CD4-positive, alpha-beta T cell (primary cell): Measurements from ENCODE around the gene TEX12. TPM values are rescaled to one million over a fixed set of nuclear protein-coding genes. Genes with fewer than 3 reads are reported as not detected.
"Not testable (repeated sequence)": the region's sequence is repeated elsewhere in the genome, so short reads cannot be mapped to it uniquely, and the experiment has no call there.

ENCODE experiments used
- ATAC-seq: fragments of 200-7000 bp; cut with Tn5 transposase; one replicate; pipeline ENCODE4 v1.10.0; 2022; ENCODE audit warnings: mild to moderate bottlenecking; ENCODE audit not compliant: poor library complexity
- CTCF ChIA-PET: fragments of 350-600 bp; sonication (Branson Sonifier 250); formaldehyde crosslinking; loops from one replicate; lab custom pipeline; 2021; ENCODE audit warnings: antibody characterized with exemption, inconsistent platforms; lab: Charles Lee
- POLR2A ChIA-PET: fragments of 350-600 bp; sonication (Branson Sonifier 250); formaldehyde crosslinking; loops from one replicate; lab custom pipeline; 2021; ENCODE audit warnings: antibody characterized with exemption, inconsistent platforms; lab: Charles Lee
- DNase-seq, 14 experiments: peaks; one replicate each; pipeline ENCODE4 v3.0.0-alpha.2; 2013 to 2020; ENCODE audit warnings: mixed read lengths in 2 of 14
- H3K27ac ChIP-seq, 2 donors: one replicate each; pipeline versions ENCODE4 v1.5.1 to v1.7.0; 2013; ENCODE audit warnings: low read length in 2 of 2, low read depth in 1 of 2, mild to moderate bottlenecking in 1 of 2
- H3K27me3 ChIP-seq, 2 experiments: 1 replicate in 1 of 2; 2 replicates in 1 of 2; pipeline versions ENCODE4 v1.6.1 to v1.7.0; 2013; ENCODE audit warnings: low read length in 2 of 2, control low read depth in 1 of 2, mild to moderate bottlenecking in 1 of 2, moderate library complexity in 1 of 2; ENCODE audit not compliant: insufficient read depth in 2 of 2, control insufficient read depth in 1 of 2
- H3K36me3 ChIP-seq: one replicate; pipeline ENCODE4 v1.6.1; 2013; ENCODE audit warnings: low read length, control low read depth; ENCODE audit not compliant: insufficient read depth
- H3K4me1 ChIP-seq: one replicate; pipeline ENCODE4 v1.6.1; 2013; ENCODE audit warnings: low read length, control low read depth; ENCODE audit not compliant: insufficient read depth
- H3K4me3 ChIP-seq: one replicate; pipeline ENCODE4 v1.5.1; 2013; ENCODE audit warnings: mild to moderate bottlenecking, low read length, moderate library complexity
- H3K9me3 ChIP-seq, 2 experiments: 1 replicate in 1 of 2; 2 replicates in 1 of 2; pipeline versions ENCODE4 v1.6.1 to v1.7.0; 2013; ENCODE audit warnings: low read length in 2 of 2, mild to moderate bottlenecking in 2 of 2, control low read depth in 1 of 2, moderate library complexity in 1 of 2; ENCODE audit not compliant: control insufficient read depth in 1 of 2, insufficient read depth in 1 of 2
- H3K27ac Mint-ChIP-seq: one replicate; pipeline ENCODE4 v1.8.0; 2020; ENCODE audit warnings: mixed read lengths
- H3K27me3 Mint-ChIP-seq: one replicate; pipeline ENCODE4 v1.8.0; 2021; ENCODE audit warnings: mixed read lengths
- H3K36me3 Mint-ChIP-seq: one replicate; pipeline ENCODE4 v1.8.0; 2021; ENCODE audit warnings: low read depth, mixed read lengths
- H3K4me1 Mint-ChIP-seq: one replicate; pipeline ENCODE4 v1.8.0; 2021; ENCODE audit warnings: low read depth, mixed read lengths
- H3K4me3 Mint-ChIP-seq: one replicate; pipeline ENCODE4 v1.8.0; 2020; ENCODE audit warnings: mild to moderate bottlenecking, mixed read lengths
- H3K9me3 Mint-ChIP-seq: one replicate; pipeline ENCODE4 v1.8.0; 2020; ENCODE audit warnings: mixed read lengths
- CTCF ChIP-seq: fragments of 200-600 bp; IDR thresholded peaks from one replicate; pipeline ENCODE4 v1.8.0; 2022; ENCODE audit warnings: antibody characterized with exemption, mild to moderate bottlenecking
- intact Hi-C, 2 experiments: fragments of 100-400 bp; cut with DNase I in 1 of 2; cut with micrococcal nuclease in 1 of 2; formaldehyde crosslinking; loops; one replicate each; pipeline versions ENCODE4 v1.15.1 to v1.9.0; 2023 to 2025; cut with DNase I, micrococcal nuclease
- total RNA-seq, 174 experiments: library from RNA in 2 of 174; stranded (reverse) in 2 of 174; gene quantifications; one replicate each; pipeline ENCODE4 v1.2.3 and lab custom pipeline; 2021 to 2026

Gene TEX12
- total RNA-seq, 2 experiments from 2014 or later, result 0.39 to 0.82 TPM

- ChIA-PET CTCF (no interaction called here), POLR2A (no interaction called here)
Observed at GRCh38 chr11:112182867-112183266, 15.7 kb downstream of the TEX12 start.

GRCh38 chr11:112185883-112186282 is 18.7 kb downstream of the TEX12 start:
- H3K4me1 Mint-ChIP-seq, result no peaks in the 10 kb centered on the region
- Histone ChIP-seq H3K4me3 (no peak overlapping the region), H3K36me3 (no peaks in the 10 kb centered on the region), H3K27me3 (no peaks in the 10 kb centered on the region), H3K9me3 (no peaks in the 10 kb centered on the region), H3K4me1 (no peaks in the 10 kb centered on the region), H3K27ac (no peak overlapping the region)
- TF ChIP-seq CTCF, result no peak
- intact Hi-C loops, result no loop called here
- H3K27ac Mint-ChIP-seq, result no peak overlapping the region
- ChIA-PET POLR2A (no interaction called here), CTCF (no interaction called here)
- no peaks in the 10 kb centered on the region for H3K36me3 Mint-ChIP-seq
- no peaks in the 10 kb centered on the region for H3K27me3 Mint-ChIP-seq
- DNase-seq (no peak), ATAC-seq (no peak)
- H3K4me3 Mint-ChIP-seq, result no peak overlapping the region
- no peaks in the 10 kb centered on the region for H3K9me3 Mint-ChIP-seq

More at GRCh38 chr11:112182867-112183266, 15.7 kb downstream of the TEX12 start:
- no peaks in the 10 kb centered on the region for H3K4me1 Mint-ChIP-seq
- H3K27ac ChIP-seq, result no peak overlapping the region
- H3K4me1 ChIP-seq, result no peaks in the 10 kb centered on the region
- H3K9me3 ChIP-seq, result no peaks in the 10 kb centered on the region
- H3K27ac Mint-ChIP-seq, result no peak overlapping the region
- H3K36me3 Mint-ChIP-seq, result no peaks in the 10 kb centered on the region
- no peak for DNase-seq
- H3K27me3 Mint-ChIP-seq, result peaks cover 6% of the 10 kb centered on the region
- TF ChIP-seq CTCF, result no peak
- no peaks in the 10 kb centered on the region for H3K9me3 Mint-ChIP-seq
- intact Hi-C loops, result no loop called here
- ATAC-seq, result no peak
- H3K36me3 ChIP-seq, result no peaks in the 10 kb centered on the region
- no peak overlapping the region for H3K4me3 Mint-ChIP-seq
- no peaks in the 10 kb centered on the region for H3K27me3 ChIP-seq
- H3K4me3 ChIP-seq, result no peak overlapping the region

GRCh38 chr11:112186304-112186703 is 19.1 kb downstream of the TEX12 start:
- DNase-seq, result no peak
- ChIA-PET CTCF (no interaction called here), POLR2A (no interaction called here)
- no peaks in the 10 kb centered on the region for H3K4me1 Mint-ChIP-seq
- no peak for ATAC-seq
- H3K4me3 Mint-ChIP-seq, result no peak overlapping the region
- no peak for TF ChIP-seq CTCF
- Histone ChIP-seq H3K4me1 (no peaks in the 10 kb centered on the region), H3K9me3 (no peaks in the 10 kb centered on the region), H3K27ac (no peak overlapping the region), H3K36me3 (no peaks in the 10 kb centered on the region), H3K27me3 (no peaks in the 10 kb centered on the region), H3K4me3 (no peak overlapping the region)
- no peaks in the 10 kb centered on the region for H3K9me3 Mint-ChIP-seq
- H3K27me3 Mint-ChIP-seq, result no peaks in the 10 kb centered on the region
- H3K36me3 Mint-ChIP-seq, result no peaks in the 10 kb centered on the region
- no peak overlapping the region for H3K27ac Mint-ChIP-seq
- intact Hi-C loops, result no loop called here

GRCh38 chr11:112195113-112195512 is 27.9 kb downstream of the TEX12 start:
- H3K27ac Mint-ChIP-seq, H3K27ac ChIP-seq, ATAC-seq, H3K9me3 ChIP-seq, H3K4me3 ChIP-seq, H3K27me3 ChIP-seq, H3K27me3 Mint-ChIP-seq, CTCF ChIA-PET, H3K36me3 ChIP-seq, H3K4me1 ChIP-seq, H3K4me1 Mint-ChIP-seq, DNase-seq, H3K9me3 Mint-ChIP-seq, intact Hi-C loops, POLR2A ChIA-PET, H3K36me3 Mint-ChIP-seq, H3K4me3 Mint-ChIP-seq: not testable (repeated sequence)
